HL-60 (cell line): Measurements from ENCODE around the gene ATP11A.

ENCODE experiments used
- GABPA ChIP-seq: IDR thresholded peaks from 2 replicates; pipeline ENCODE4 v1.6.1; 2012; ENCODE audit warnings: low read depth
- POLR2AphosphoS5 ChIP-seq: IDR thresholded peaks from 2 replicates; pipeline ENCODE4 v1.6.1; 2012; ENCODE audit warnings: low read depth
- SPI1 ChIP-seq: IDR thresholded peaks from 2 replicates; pipeline ENCODE4 v1.6.1; 2012; ENCODE audit warnings: low read depth, mild to moderate bottlenecking, borderline replicate concordance
- TF ChIP-seq, protein P1 (sequence below): IDR thresholded peaks from one replicate; pipeline ENCODE4 v1.5.1; 2011; ENCODE audit warnings: low read length, control low read depth, inconsistent platforms; ENCODE audit not compliant: insufficient read depth
- TF ChIP-seq, protein P2 (sequence below): IDR thresholded peaks from 2 replicates; pipeline ENCODE4 v1.6.1; 2012; ENCODE audit warnings: low read depth; ENCODE audit not compliant: insufficient replicate concordance

DNA sequence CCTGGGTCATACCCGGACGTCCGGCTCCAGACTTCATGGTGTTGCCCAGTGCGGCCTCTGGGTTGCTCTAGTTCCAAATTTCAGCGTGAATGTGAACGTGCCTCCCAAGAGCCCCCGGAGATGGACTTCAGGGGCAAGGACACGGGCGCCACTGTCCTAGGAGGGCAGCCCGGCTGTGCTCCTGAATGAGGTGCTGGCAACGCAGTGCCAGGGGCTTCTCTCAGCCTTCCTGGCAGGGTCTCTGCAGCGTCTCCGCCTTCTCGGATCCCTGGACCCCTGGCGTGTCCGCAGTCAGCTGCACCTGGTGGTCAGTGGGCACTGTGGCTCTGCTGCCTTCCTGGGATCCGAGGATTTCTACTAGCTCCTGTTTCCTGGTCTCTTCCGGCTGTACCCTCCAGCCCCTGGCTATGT, 177.5 kb downstream of the ATP11A start:
- TF ChIP-seq, protein P1, sequence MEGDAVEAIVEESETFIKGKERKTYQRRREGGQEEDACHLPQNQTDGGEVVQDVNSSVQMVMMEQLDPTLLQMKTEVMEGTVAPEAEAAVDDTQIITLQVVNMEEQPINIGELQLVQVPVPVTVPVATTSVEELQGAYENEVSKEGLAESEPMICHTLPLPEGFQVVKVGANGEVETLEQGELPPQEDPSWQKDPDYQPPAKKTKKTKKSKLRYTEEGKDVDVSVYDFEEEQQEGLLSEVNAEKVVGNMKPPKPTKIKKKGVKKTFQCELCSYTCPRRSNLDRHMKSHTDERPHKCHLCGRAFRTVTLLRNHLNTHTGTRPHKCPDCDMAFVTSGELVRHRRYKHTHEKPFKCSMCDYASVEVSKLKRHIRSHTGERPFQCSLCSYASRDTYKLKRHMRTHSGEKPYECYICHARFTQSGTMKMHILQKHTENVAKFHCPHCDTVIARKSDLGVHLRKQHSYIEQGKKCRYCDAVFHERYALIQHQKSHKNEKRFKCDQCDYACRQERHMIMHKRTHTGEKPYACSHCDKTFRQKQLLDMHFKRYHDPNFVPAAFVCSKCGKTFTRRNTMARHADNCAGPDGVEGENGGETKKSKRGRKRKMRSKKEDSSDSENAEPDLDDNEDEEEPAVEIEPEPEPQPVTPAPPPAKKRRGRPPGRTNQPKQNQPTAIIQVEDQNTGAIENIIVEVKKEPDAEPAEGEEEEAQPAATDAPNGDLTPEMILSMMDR: no peak
- TF ChIP-seq GABPA (no peak), POLR2AphosphoS5 (no peak), SPI1 (no peak)
- TF ChIP-seq, protein P2, sequence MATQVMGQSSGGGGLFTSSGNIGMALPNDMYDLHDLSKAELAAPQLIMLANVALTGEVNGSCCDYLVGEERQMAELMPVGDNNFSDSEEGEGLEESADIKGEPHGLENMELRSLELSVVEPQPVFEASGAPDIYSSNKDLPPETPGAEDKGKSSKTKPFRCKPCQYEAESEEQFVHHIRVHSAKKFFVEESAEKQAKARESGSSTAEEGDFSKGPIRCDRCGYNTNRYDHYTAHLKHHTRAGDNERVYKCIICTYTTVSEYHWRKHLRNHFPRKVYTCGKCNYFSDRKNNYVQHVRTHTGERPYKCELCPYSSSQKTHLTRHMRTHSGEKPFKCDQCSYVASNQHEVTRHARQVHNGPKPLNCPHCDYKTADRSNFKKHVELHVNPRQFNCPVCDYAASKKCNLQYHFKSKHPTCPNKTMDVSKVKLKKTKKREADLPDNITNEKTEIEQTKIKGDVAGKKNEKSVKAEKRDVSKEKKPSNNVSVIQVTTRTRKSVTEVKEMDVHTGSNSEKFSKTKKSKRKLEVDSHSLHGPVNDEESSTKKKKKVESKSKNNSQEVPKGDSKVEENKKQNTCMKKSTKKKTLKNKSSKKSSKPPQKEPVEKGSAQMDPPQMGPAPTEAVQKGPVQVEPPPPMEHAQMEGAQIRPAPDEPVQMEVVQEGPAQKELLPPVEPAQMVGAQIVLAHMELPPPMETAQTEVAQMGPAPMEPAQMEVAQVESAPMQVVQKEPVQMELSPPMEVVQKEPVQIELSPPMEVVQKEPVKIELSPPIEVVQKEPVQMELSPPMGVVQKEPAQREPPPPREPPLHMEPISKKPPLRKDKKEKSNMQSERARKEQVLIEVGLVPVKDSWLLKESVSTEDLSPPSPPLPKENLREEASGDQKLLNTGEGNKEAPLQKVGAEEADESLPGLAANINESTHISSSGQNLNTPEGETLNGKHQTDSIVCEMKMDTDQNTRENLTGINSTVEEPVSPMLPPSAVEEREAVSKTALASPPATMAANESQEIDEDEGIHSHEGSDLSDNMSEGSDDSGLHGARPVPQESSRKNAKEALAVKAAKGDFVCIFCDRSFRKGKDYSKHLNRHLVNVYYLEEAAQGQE: no peak
